H4 (cell line): ENCODE results near the gene ZW10. TPM values are rescaled to one million over a fixed set of nuclear protein-coding genes. Genes with fewer than 3 reads are reported as not detected.

ENCODE experiments used
- DNase-seq: peaks from one replicate; pipeline ENCODE4 v3.0.0-alpha.2; 2015; ENCODE audit warnings: low spot score
- total RNA-seq: library from RNA; depleted of rRNA; stranded (reverse); fragments of >200 nt; shearing (Covaris generic); gene quantifications from 2 replicates; pipeline ENCODE4 v1.2.3, GENCODE V29; 2014; rRNA removed

ZW10 gene
- total RNA-seq, 1 experiment from 2014 or later: 35.1 TPM

GRCh38 chr11:113698515-113698914 is 75.0 kb downstream of the ZW10 start:
- no peak for DNase-seq

GRCh38 chr11:113697756-113698407 is 75.6 kb downstream of the ZW10 start:
- peak; percentile 37 for DNase-seq

GRCh38 chr11:113697111-113697510 is 76.4 kb downstream of the ZW10 start:
- no peak for DNase-seq

- no peak for DNase-seq
These were observed 78.3 kb downstream of the ZW10 start for GRCh38 chr11:113695207-113695606.

- no peak for DNase-seq
These were observed 79.1 kb downstream of the ZW10 start for GRCh38 chr11:113694390-113694789.

- no peak for DNase-seq
These were observed 80.5 kb downstream of the ZW10 start for GRCh38 chr11:113693030-113693429.

GRCh38 chr11:113690619-113691569 is 82.6 kb downstream of the ZW10 start:
- DNase-seq: peak; percentile 93

GRCh38 chr11:113689768-113690618 is 83.5 kb downstream of the ZW10 start:
- DNase-seq: no peak

- DNase-seq: no peak
These were observed 87.7 kb downstream of the ZW10 start for GRCh38 chr11:113685654-113686359.

- no peak for DNase-seq
These were observed 89.0 kb downstream of the ZW10 start for GRCh38 chr11:113684496-113684895.

GRCh38 chr11:113683481-113684046 is 89.9 kb downstream of the ZW10 start:
- DNase-seq: no peak

Other genes starting within 250 kb of the ZW10 start
- 0.14 TPM in 1 of 2 replicates, not detected in the other for gene TMPRSS5, start 67.4 kb downstream of the ZW10 start, total RNA-seq
- gene CLDN25, start 6.1 kb upstream of the ZW10 start, total RNA-seq: not detected in 2 replicates
- 20.5 and 32.0 TPM in 2 replicates for gene USP28, start 101.9 kb upstream of the ZW10 start, total RNA-seq
- gene HTR3B, start 131.1 kb upstream of the ZW10 start, total RNA-seq: not detected in 2 replicates
- not detected in 2 replicates for gene HTR3A, start 201.4 kb upstream of the ZW10 start, total RNA-seq